PC-3 (cell line): Measurements from ENCODE around the gene SLC22A5.

Source experiments
- EZH2 ChIP-seq: fragments of 300-600 bp; sonication (generic); IDR thresholded peaks from one replicate; pipeline ENCODE4 v1.6.1; 2017; ENCODE audit warnings: antibody characterized with exemption, mild to moderate bottlenecking, low read length; ENCODE audit not compliant: unreplicated experiment
- EZH2phosphoT487 ChIP-seq: fragments of 300-600 bp; sonication (generic); IDR thresholded peaks from 2 replicates; pipeline ENCODE4 v1.6.1; 2018; ENCODE audit warnings: mild to moderate bottlenecking, antibody characterized with exemption, low read length, borderline replicate concordance
- TF ChIP-seq, protein P1 (sequence below): fragments of 300-600 bp; sonication (generic); conservative IDR thresholded peaks from 2 replicates; pipeline ENCODE4 v1.5.1; 2017; ENCODE audit warnings: antibody characterized with exemption, low read depth, mild to moderate bottlenecking, low read length

DNA sequence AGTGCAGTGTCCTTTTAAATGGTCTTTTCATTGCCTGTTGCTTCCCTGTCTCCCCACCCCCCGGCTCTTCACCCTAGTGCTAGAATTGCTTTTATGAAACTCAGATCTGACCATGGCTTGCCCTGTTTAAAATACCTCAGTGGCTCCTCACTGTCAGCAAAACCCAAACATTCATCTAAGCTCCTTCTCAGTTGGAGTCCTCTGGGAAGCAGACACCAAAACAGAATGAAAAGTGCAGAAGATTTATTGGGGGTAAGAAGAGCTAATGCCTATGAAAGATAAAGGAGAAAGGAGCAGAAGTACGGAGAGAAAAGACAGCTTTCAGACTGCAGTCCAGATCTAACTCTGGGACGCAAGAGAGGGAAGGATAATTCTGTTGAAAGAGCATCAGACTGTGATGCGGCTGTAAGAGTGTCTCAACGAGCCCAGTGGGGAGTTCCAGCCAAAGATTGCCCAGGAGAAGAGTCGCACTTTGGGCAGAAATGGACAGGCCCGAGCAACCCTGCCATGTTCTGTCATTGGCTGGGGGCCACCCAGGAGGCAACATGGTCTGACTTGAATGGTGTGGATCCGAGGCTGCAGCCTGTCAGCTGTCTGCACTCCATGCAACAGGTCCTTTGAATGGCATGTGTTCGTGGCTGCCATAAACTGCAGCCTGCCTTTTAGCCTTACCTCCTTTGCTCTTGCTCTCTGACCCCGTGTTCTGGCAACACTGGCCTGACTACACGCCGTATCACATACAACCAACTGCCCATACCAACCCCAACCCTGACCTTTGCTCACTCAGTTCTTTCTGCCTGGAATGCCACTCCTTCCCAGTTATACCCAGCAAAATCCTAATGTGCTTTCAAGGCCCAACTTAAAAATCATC lies 65.1 kb downstream of the SLC22A5 start:
- TF ChIP-seq, protein P1, sequence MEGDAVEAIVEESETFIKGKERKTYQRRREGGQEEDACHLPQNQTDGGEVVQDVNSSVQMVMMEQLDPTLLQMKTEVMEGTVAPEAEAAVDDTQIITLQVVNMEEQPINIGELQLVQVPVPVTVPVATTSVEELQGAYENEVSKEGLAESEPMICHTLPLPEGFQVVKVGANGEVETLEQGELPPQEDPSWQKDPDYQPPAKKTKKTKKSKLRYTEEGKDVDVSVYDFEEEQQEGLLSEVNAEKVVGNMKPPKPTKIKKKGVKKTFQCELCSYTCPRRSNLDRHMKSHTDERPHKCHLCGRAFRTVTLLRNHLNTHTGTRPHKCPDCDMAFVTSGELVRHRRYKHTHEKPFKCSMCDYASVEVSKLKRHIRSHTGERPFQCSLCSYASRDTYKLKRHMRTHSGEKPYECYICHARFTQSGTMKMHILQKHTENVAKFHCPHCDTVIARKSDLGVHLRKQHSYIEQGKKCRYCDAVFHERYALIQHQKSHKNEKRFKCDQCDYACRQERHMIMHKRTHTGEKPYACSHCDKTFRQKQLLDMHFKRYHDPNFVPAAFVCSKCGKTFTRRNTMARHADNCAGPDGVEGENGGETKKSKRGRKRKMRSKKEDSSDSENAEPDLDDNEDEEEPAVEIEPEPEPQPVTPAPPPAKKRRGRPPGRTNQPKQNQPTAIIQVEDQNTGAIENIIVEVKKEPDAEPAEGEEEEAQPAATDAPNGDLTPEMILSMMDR, result no peak
- TF ChIP-seq EZH2 (no peak), EZH2phosphoT487 (no peak)
